Measurements from ENCODE around the gene TSPAN18. TPM values are rescaled to one million over a fixed set of nuclear protein-coding genes. Genes with fewer than 3 reads are reported as not detected.

The TSPAN18 gene
- total and polyA plus RNA-seq, 7 donors, result 5.2 to 21.7 (median 8.0) TPM

DNA sequence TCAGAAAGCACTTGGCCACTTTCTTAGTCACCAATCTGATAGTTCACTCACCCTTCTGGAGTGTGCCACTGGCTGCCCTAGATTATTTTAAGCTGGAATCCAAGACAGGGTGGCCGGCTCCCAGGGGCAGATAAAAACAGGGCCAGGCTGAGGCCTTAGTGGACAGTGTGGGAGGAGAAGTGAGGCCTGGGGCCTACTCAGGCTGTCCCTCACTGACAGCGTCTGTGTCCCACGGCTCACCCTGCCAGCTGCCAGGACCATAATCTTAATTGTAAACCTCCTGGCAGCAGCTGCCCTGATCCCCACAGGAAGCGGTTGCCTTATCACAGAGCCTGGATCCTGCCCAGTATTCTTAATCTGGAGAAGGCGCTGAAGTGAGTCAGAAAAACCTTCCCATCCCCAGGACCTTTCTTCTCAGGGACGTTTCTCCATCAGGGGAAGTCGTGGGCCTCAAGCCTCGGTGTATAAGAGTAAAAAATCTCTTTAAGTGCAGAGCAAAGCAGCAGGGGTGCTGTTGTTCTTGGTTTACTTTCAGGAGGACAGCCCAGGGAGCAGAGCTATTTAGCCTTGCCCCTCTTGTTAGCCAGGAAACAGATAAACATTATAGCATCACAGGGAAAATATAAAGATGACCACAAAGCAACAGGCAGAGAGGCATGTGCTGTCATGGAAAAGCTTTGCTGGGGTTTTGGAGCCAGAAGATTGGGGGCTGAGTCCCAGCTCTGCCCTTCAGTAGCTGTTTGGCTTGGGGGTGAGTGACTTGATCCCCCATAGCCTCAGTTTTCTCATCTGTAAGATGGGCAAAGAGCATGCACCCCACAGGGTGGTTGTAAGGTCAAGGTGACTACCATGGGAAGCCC lies 39.6 kb downstream of the TSPAN18 start:
- Histone ChIP-seq H3K9me3 (no peaks in the 10 kb centered on the region), H3K4me1 (peaks cover 2% of the 10 kb centered on the region), H3K27ac (peak overlapping the region; percentile 30), H3K27me3 (ENCODE audit: insufficient read depth in 3 of 3, low read length in 2 of 3) (peaks cover 0 to 8% (median 0%) of the 10 kb centered on the region in 3 donors), H3K36me3 (ENCODE audit: insufficient read depth in 1 of 2, low read depth in 1 of 2) (no peaks in the 10 kb centered on the region), H3K4me3 (no peak overlapping the region)
- intact Hi-C loops (cut with DNase I), result no loop called here
- ATAC-seq (peak; percentile 17 to 53 (median 34)), DNase-seq (peak in 1 of 2 donors; percentile 40)
- TF ChIP-seq, protein P1, sequence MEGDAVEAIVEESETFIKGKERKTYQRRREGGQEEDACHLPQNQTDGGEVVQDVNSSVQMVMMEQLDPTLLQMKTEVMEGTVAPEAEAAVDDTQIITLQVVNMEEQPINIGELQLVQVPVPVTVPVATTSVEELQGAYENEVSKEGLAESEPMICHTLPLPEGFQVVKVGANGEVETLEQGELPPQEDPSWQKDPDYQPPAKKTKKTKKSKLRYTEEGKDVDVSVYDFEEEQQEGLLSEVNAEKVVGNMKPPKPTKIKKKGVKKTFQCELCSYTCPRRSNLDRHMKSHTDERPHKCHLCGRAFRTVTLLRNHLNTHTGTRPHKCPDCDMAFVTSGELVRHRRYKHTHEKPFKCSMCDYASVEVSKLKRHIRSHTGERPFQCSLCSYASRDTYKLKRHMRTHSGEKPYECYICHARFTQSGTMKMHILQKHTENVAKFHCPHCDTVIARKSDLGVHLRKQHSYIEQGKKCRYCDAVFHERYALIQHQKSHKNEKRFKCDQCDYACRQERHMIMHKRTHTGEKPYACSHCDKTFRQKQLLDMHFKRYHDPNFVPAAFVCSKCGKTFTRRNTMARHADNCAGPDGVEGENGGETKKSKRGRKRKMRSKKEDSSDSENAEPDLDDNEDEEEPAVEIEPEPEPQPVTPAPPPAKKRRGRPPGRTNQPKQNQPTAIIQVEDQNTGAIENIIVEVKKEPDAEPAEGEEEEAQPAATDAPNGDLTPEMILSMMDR (IDR thresholded peaks at IDR 0.05), result no peak
- 39 to 44% (median 43%) methylated on average over 8 of the region's 8 CpGs for WGBS, 3 donors

DNA sequence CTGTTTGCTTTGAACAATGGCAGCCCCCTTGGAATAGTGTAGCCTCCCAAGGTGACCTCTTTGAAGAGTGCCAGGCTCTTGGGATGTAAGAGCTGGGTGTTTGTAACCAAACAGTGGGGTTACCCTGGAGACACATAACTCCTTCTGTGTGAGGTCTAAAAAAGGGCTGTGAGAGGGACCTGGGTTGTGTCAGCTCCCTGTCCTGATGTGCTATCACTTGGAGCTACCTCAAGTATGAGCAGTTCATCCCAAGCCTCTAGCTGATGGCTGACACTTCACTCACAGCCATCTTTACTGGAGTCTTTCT lies 40.2 kb downstream of the TSPAN18 start:
- no peak for ATAC-seq
- TF ChIP-seq, protein P1 (IDR thresholded peaks at IDR 0.05), result no peak
- H3K36me3 ChIP-seq (ENCODE audit: insufficient read depth in 1 of 2, low read depth in 1 of 2), result no peaks in the 10 kb centered on the region
- no peak for DNase-seq
- intact Hi-C loops (cut with DNase I), result no loop called here
- no peaks in the 10 kb centered on the region for H3K4me1 ChIP-seq
- no peak overlapping the region for H3K4me3 ChIP-seq
- H3K9me3 ChIP-seq, result no peaks in the 10 kb centered on the region
- H3K27me3 ChIP-seq (ENCODE audit: insufficient read depth in 3 of 3, low read length in 2 of 3), result peaks cover 0 to 2% (median 0%) of the 10 kb centered on the region in 3 donors
- peak overlapping the region; percentile 30 for H3K27ac ChIP-seq

DNA sequence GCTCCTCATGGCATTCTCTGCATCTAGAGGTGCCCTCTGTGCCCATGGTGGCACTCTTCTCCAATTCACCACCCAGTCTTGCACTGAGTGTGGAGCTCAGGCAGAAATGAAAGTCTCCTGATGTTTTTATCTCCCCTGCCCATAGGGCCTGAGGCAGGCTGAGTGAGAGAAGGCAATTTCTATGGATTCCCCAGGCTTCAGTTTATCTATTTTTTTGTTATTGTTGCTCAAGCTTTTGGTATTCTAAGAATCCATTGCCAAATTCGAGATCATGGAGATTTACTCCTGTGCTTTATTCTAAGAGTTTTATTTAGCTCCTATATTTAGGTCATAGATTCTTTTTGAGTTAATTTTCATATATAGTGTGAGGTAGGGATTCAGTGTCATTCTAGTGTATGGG lies 40.7 kb downstream of the TSPAN18 start:
- Histone ChIP-seq H3K27ac (no peak overlapping the region), H3K9me3 (no peaks in the 10 kb centered on the region), H3K36me3 (ENCODE audit: insufficient read depth in 1 of 2, low read depth in 1 of 2) (no peaks in the 10 kb centered on the region), H3K27me3 (ENCODE audit: insufficient read depth in 3 of 3, low read length in 2 of 3) (no peaks in the 10 kb centered on the region), H3K4me3 (no peak overlapping the region), H3K4me1 (no peaks in the 10 kb centered on the region)
- no peak for ATAC-seq
- intact Hi-C loops (cut with DNase I), result no loop called here
- TF ChIP-seq, protein P1 (IDR thresholded peaks at IDR 0.05), result no peak
- WGBS, 3 donors, result 66 to 86% (median 67%) methylated on average over 1 of the region's 1 CpG
- DNase-seq, result no peak

DNA sequence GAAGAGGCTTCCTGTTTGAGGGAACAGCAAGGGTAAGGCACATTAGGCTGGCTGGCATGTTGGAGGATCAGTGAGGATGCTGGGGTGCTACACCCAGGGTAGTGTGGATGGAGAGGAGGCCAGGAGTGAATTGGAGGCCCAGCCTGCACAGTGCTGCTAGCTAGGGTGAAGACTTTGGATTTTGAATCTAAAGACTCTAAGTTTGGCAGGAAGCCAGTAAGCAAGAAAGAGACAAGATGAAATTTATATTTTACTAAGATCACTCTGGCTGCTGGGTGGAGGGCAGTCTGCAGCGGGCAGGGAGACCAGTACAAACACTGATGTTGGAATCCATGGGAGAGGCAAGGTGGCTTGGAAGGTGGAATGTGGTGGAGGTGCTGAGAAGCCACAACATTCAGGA lies 43.6 kb downstream of the TSPAN18 start:
- Histone ChIP-seq H3K36me3 (ENCODE audit: insufficient read depth in 1 of 2, low read depth in 1 of 2) (no peaks in the 10 kb centered on the region), H3K4me1 (no peaks in the 10 kb centered on the region), H3K27ac (no peak overlapping the region), H3K9me3 (no peaks in the 10 kb centered on the region), H3K4me3 (no peak overlapping the region), H3K27me3 (ENCODE audit: insufficient read depth in 3 of 3, low read length in 2 of 3) (peaks cover 0 to 5% (median 0%) of the 10 kb centered on the region in 3 donors)
- TF ChIP-seq, protein P1 (IDR thresholded peaks at IDR 0.05), result no peak
- ATAC-seq (no peak), DNase-seq (no peak)
- intact Hi-C loops (cut with DNase I), result loop anchor here (5.0 to 10.0 kb wide), 2 partner anchors 148 to 216 kb away; no protein-coding TSS in a partner anchor
- 100% methylated on average over 1 of the region's 1 CpG for WGBS, 3 donors
